Thoracic aorta (tissue), 2 donors: Measurements from ENCODE around the gene DIP2A. TPM values are rescaled to one million over a fixed set of nuclear protein-coding genes. Genes with fewer than 3 reads are reported as not detected.

Source experiments
- ATAC-seq: fragments of 150-250 bp; one replicate; pipeline ENCODE4 v1.8.0; 2017; ENCODE audit warnings: low read depth; ENCODE audit not compliant: insufficient number of reproducible peaks, low FRiP score
- DNase-seq: peaks from one replicate; pipeline ENCODE4 v3.0.0-alpha.2; 2020; ENCODE audit warnings: low spot score
- H3K27ac ChIP-seq, 2 donors: fragments of 200-600 bp; sonication (generic); 1 replicate in 1 of 2; 2 replicates in 1 of 2; pipeline ENCODE4 v1.5.1; 2016; ENCODE audit warnings: mild to moderate bottlenecking in 2 of 2, moderate library complexity in 2 of 2
- H3K27me3 ChIP-seq: fragments of 200-600 bp; sonication (generic); replicated peaks from 2 replicates; pipeline ENCODE4 v1.6.0; 2016; ENCODE audit warnings: mild to moderate bottlenecking; ENCODE audit not compliant: insufficient read depth
- H3K36me3 ChIP-seq: fragments of 200-600 bp; sonication (generic); one replicate; pipeline ENCODE4 v1.5.1; 2016
- H3K4me1 ChIP-seq, 2 donors: fragments of 200-600 bp; sonication (generic); 1 replicate in 1 of 2; 2 replicates in 1 of 2; pipeline versions ENCODE4 v1.5.1 to v1.6.0; 2016; ENCODE audit warnings: low read depth in 2 of 2, mild to moderate bottlenecking in 1 of 2; ENCODE audit not compliant: control insufficient read depth in 1 of 2
- H3K4me3 ChIP-seq: fragments of 200-600 bp; sonication (generic); 2 replicates; pipeline ENCODE4 v1.5.1; 2016; ENCODE audit warnings: mild to moderate bottlenecking
- H3K9me3 ChIP-seq: fragments of 200-600 bp; sonication (generic); 2 replicates; pipeline ENCODE4 v1.5.1; 2016
- CTCF ChIP-seq: fragments of 200-600 bp; sonication (generic); IDR thresholded peaks from one replicate; pipeline ENCODE4 v1.5.1; 2019; ENCODE audit warnings: antibody characterized with exemption
- total RNA-seq, 2 donors: library from RNA; depleted of rRNA; stranded (reverse); fragments of >200 nt; gene quantifications; one replicate each; pipeline versions ENCODE4 v1.1.0 to v1.2.3, GENCODE V29; 2016

DIP2A gene
- total RNA-seq, 2 donors from 2014 or later, result 47.7 to 58.3 TPM

DNA sequence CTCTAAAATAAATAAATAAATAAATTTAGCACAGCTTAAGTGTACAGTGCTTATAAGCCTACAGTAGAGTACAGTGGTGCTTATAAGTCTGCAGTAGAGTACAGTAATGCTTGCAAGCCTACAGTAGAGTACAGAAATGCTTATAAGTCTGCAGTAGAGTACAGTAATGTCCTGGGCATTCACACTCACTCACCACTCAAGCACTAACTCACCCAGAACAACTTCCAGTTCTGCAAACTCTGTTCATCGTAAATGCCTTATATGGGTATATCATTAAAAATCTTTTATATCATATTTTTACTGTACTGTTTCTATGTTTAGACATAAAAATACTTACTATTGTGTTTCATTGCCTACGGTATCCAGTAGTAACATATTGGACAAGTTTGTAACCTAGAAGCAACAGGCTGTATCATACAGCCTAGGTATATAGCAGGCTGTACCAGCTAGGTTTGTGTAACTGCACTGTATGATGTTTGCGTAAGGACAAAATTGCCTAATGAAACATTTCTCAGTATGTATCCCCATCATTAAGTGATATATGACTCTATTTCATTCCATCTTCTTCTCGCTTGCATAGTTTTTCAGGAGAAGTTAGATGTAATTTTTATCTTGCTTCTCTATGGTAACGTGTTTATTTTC, 160.2 kb downstream of the DIP2A start:
- TF ChIP-seq CTCF, result no peak
- Histone ChIP-seq H3K4me3 (no peak overlapping the region), H3K4me1 (peaks cover 8 to 24% of the 10 kb centered on the region in 2 donors), H3K36me3 (no peaks in the 10 kb centered on the region), H3K27ac (no peak overlapping the region), H3K9me3 (no peaks in the 10 kb centered on the region), H3K27me3 (no peaks in the 10 kb centered on the region)
- DNase-seq, result no peak
- ATAC-seq, result no peak

Other genes with a start within 250 kb of the DIP2A start
- gene LSS, start 230.1 kb upstream of the DIP2A start, total RNA-seq, result 100 to 1,000 TPM in 1 of 2 donors, 10 to 100 TPM in 1; 78.1 to 109 TPM
- 100 to 1,000 TPM in 1 of 2 donors, 10 to 100 TPM in 1; 84.3 to 101 TPM for gene MCM3AP, start 173.3 kb upstream of the DIP2A start, total RNA-seq
- gene YBEY, start 172.5 kb upstream of the DIP2A start, total RNA-seq, result 10 to 100 TPM in 1 of 2 donors, 1 to 10 TPM in 1; 5.1 to 11.9 TPM
- 1 to 10 TPM in 1 of 2 donors, under 1 TPM in 1; 0.81 to 3.2 TPM for gene C21orf58, start 135.0 kb upstream of the DIP2A start, total RNA-seq
- gene PCNT, start 134.7 kb upstream of the DIP2A start, total RNA-seq, result 10 to 100 TPM; 46.8 to 51.4 TPM
- gene S100B, start 146.2 kb downstream of the DIP2A start, total RNA-seq, result 1 to 10 TPM; 4.7 to 8.4 TPM
- gene PRMT2, start 176.8 kb downstream of the DIP2A start, total RNA-seq, result 100 to 1,000 TPM; 125 to 126 TPM